Measurements from ENCODE around the gene OR10H4.
"Not testable (repeated sequence)": the region's sequence is repeated elsewhere in the genome, so short reads cannot be mapped to it uniquely, and the experiment has no call there.

The OR10H4 gene

GRCh38 chr19:15928321-15928720 is 20.5 kb upstream of the OR10H4 start:
- Mint-ChIP-seq H3K4me3 (no peak overlapping the region), H3K27me3 (peaks cover 14% of the 10 kb centered on the region), H3K4me1 (ENCODE audit: low read depth) (no peaks in the 10 kb centered on the region), H3K27ac (no peak overlapping the region), H3K36me3 (ENCODE audit: low read depth) (no peaks in the 10 kb centered on the region), H3K9me3 (no peaks in the 10 kb centered on the region)

GRCh38 chr19:15933761-15934331 is 15.0 kb upstream of the OR10H4 start:
- H3K9me3 Mint-ChIP-seq; H3K4me3 Mint-ChIP-seq; H3K4me1 Mint-ChIP-seq (ENCODE audit: low read depth); H3K36me3 Mint-ChIP-seq (ENCODE audit: low read depth); H3K27me3 Mint-ChIP-seq: not testable (repeated sequence)
- peak overlapping the region; percentile 36 for H3K27ac Mint-ChIP-seq

GRCh38 chr19:15934332-15935078 is 14.3 kb upstream of the OR10H4 start, which contains the start of gene CYP4F11:
TSS of gene CYP4F11 (minus strand) at chr19:15934529. CDS start at chr19:15934408, 121 bp downstream.
- Mint-ChIP-seq H3K27me3 (peaks cover 4% of the 10 kb centered on the region), H3K4me1 (ENCODE audit: low read depth) (no peaks in the 10 kb centered on the region), H3K9me3 (no peaks in the 10 kb centered on the region), H3K27ac (peak within 1 kb of the TSS; percentile 36), H3K4me3 (no peak within 1 kb of the TSS), H3K36me3 (ENCODE audit: low read depth) (no peaks in the 10 kb centered on the region)

- Mint-ChIP-seq H3K4me1 (ENCODE audit: low read depth) (no peaks in the 10 kb centered on the region), H3K9me3 (no peaks in the 10 kb centered on the region), H3K36me3 (ENCODE audit: low read depth) (no peaks in the 10 kb centered on the region), H3K27ac (no peak overlapping the region), H3K27me3 (peaks cover 4% of the 10 kb centered on the region), H3K4me3 (no peak overlapping the region)
Measured at GRCh38 chr19:15935167-15935702, 13.6 kb upstream of the OR10H4 start.

- peaks cover under 1% of the 10 kb centered on the region for H3K27me3 Mint-ChIP-seq
- no peaks in the 10 kb centered on the region for H3K9me3 Mint-ChIP-seq
- no peaks in the 10 kb centered on the region for H3K36me3 Mint-ChIP-seq (ENCODE audit: low read depth)
- H3K27ac Mint-ChIP-seq, result no peak overlapping the region
- no peaks in the 10 kb centered on the region for H3K4me1 Mint-ChIP-seq (ENCODE audit: low read depth)
- no peak overlapping the region for H3K4me3 Mint-ChIP-seq
Measured at GRCh38 chr19:15936173-15936572, 12.6 kb upstream of the OR10H4 start.

GRCh38 chr19:15936950-15937349 is 11.9 kb upstream of the OR10H4 start:
- Mint-ChIP-seq H3K27me3 (no peaks in the 10 kb centered on the region), H3K4me3 (no peak overlapping the region), H3K9me3 (no peaks in the 10 kb centered on the region), H3K27ac (no peak overlapping the region), H3K36me3 (ENCODE audit: low read depth) (no peaks in the 10 kb centered on the region), H3K4me1 (ENCODE audit: low read depth) (no peaks in the 10 kb centered on the region)

- Mint-ChIP-seq H3K27ac (no peak overlapping the region), H3K36me3 (ENCODE audit: low read depth) (no peaks in the 10 kb centered on the region), H3K27me3 (peaks cover 3% of the 10 kb centered on the region), H3K4me1 (ENCODE audit: low read depth) (no peaks in the 10 kb centered on the region), H3K4me3 (no peak overlapping the region), H3K9me3 (no peaks in the 10 kb centered on the region)
Measured at GRCh38 chr19:15937771-15938170, 11.0 kb upstream of the OR10H4 start.

GRCh38 chr19:15944401-15944800 is 4.4 kb upstream of the OR10H4 start:
- Mint-ChIP-seq H3K27me3 (peaks cover 42% of the 10 kb centered on the region), H3K4me3 (no peak overlapping the region), H3K9me3 (peaks cover 11% of the 10 kb centered on the region), H3K4me1 (ENCODE audit: low read depth) (no peaks in the 10 kb centered on the region), H3K36me3 (ENCODE audit: low read depth) (peaks cover 5% of the 10 kb centered on the region), H3K27ac (no peak overlapping the region)

- H3K36me3 Mint-ChIP-seq (ENCODE audit: low read depth), result peaks cover 5% of the 10 kb centered on the region
- H3K4me3 Mint-ChIP-seq, result no peak overlapping the region
- no peak overlapping the region for H3K27ac Mint-ChIP-seq
- peaks cover 49% of the 10 kb centered on the region for H3K27me3 Mint-ChIP-seq
- H3K4me1 Mint-ChIP-seq (ENCODE audit: low read depth), result no peaks in the 10 kb centered on the region
- peaks cover 14% of the 10 kb centered on the region for H3K9me3 Mint-ChIP-seq
Measured at GRCh38 chr19:15945301-15945700, 3.5 kb upstream of the OR10H4 start.

GRCh38 chr19:15954820-15955219 is 6.0 kb downstream of the OR10H4 start:
- no peaks in the 10 kb centered on the region for H3K36me3 Mint-ChIP-seq (ENCODE audit: low read depth)
- no peaks in the 10 kb centered on the region for H3K9me3 Mint-ChIP-seq
- H3K4me3 Mint-ChIP-seq, result no peak overlapping the region
- no peaks in the 10 kb centered on the region for H3K4me1 Mint-ChIP-seq (ENCODE audit: low read depth)
- H3K27ac Mint-ChIP-seq, result peak overlapping the region; percentile 15
- peaks cover 63% of the 10 kb centered on the region for H3K27me3 Mint-ChIP-seq

- no peak overlapping the region for H3K4me3 Mint-ChIP-seq
- H3K9me3 Mint-ChIP-seq, result no peaks in the 10 kb centered on the region
- H3K4me1 Mint-ChIP-seq (ENCODE audit: low read depth), result no peaks in the 10 kb centered on the region
- peaks cover 25% of the 10 kb centered on the region for H3K27me3 Mint-ChIP-seq
- H3K36me3 Mint-ChIP-seq (ENCODE audit: low read depth), result no peaks in the 10 kb centered on the region
- no peak overlapping the region for H3K27ac Mint-ChIP-seq
Measured at GRCh38 chr19:15962319-15962718, 13.5 kb downstream of the OR10H4 start.

- Mint-ChIP-seq H3K27ac (no peak overlapping the region), H3K9me3 (no peaks in the 10 kb centered on the region), H3K36me3 (ENCODE audit: low read depth) (no peaks in the 10 kb centered on the region), H3K27me3 (peaks cover 18% of the 10 kb centered on the region), H3K4me3 (no peak overlapping the region), H3K4me1 (ENCODE audit: low read depth) (no peaks in the 10 kb centered on the region)
Measured at GRCh38 chr19:15964231-15964630, 15.4 kb downstream of the OR10H4 start.

- no peak overlapping the region for H3K4me3 Mint-ChIP-seq
- H3K9me3 Mint-ChIP-seq, result no peaks in the 10 kb centered on the region
- peaks cover 33% of the 10 kb centered on the region for H3K27me3 Mint-ChIP-seq
- no peak overlapping the region for H3K27ac Mint-ChIP-seq
- H3K36me3 Mint-ChIP-seq (ENCODE audit: low read depth), result no peaks in the 10 kb centered on the region
- H3K4me1 Mint-ChIP-seq (ENCODE audit: low read depth), result no peaks in the 10 kb centered on the region
Measured at GRCh38 chr19:15971224-15971780, 22.5 kb downstream of the OR10H4 start.

GRCh38 chr19:15972043-15972442 is 23.2 kb downstream of the OR10H4 start:
- not testable (repeated sequence) for H3K36me3 Mint-ChIP-seq (ENCODE audit: low read depth); H3K27ac Mint-ChIP-seq

GRCh38 chr19:15974856-15975255 is 26.0 kb downstream of the OR10H4 start:
- peaks cover 33% of the 10 kb centered on the region for H3K27me3 Mint-ChIP-seq
- no peak overlapping the region for H3K4me3 Mint-ChIP-seq
- no peaks in the 10 kb centered on the region for H3K9me3 Mint-ChIP-seq
- no peaks in the 10 kb centered on the region for H3K4me1 Mint-ChIP-seq (ENCODE audit: low read depth)
- H3K27ac Mint-ChIP-seq, result no peak overlapping the region
- H3K36me3 Mint-ChIP-seq (ENCODE audit: low read depth), result no peaks in the 10 kb centered on the region

More at GRCh38 chr19:15972043-15972442, 23.2 kb downstream of the OR10H4 start:
- H3K4me3 Mint-ChIP-seq; H3K4me1 Mint-ChIP-seq (ENCODE audit: low read depth); H3K9me3 Mint-ChIP-seq: not testable (repeated sequence)
- H3K27me3 Mint-ChIP-seq, result peaks cover 33% of the 10 kb centered on the region

Data from stimulated activated naive CD8-positive, alpha-beta T cell treated with anti-CD3 and anti-CD28 coated beads, Interleukin-15, Interleukin-2, amounts not matched to agents 100 ng/mL and 50 ng/mL, for 24 hours (primary cell).